ENCODE data around the gene ZCWPW1. TPM values are rescaled to one million over a fixed set of nuclear protein-coding genes. Genes with fewer than 3 reads are reported as not detected.

The ZCWPW1 gene
- total and polyA plus RNA-seq, 2 of the 13 experiments (the other 11 are each of a cell fraction or from before 2014, with no cell fraction given), result 2.4 to 2.5 TPM

GRCh38 chr7:100429637-100430492 is 1.4 kb upstream of the ZCWPW1 start, which contains the start of gene MEPCE (continued):
- no peak for TF ChIP-seq RERE (CRISPR knock-in tag; IDR thresholded peaks at IDR 0.05; ENCODE audit: low read depth)
- no peak; the same call in 1 of the 2 replicates for TF ChIP-seq MXD1 (CRISPR knock-in tag; IDR thresholded peaks at IDR 0.05)
- no peak for TF ChIP-seq ZNF605 (CRISPR knock-in tag; IDR thresholded peaks at IDR 0.05)
- no peak for TF ChIP-seq TBL1XR1 (IDR thresholded peaks at IDR 0.05; ENCODE audit: borderline replicate concordance, low read length, partially characterized antibody)
- no peak; the same call in 1 of the 2 replicates for TF ChIP-seq NRL (CRISPR knock-in tag; IDR thresholded peaks at IDR 0.05; ENCODE audit: borderline replicate concordance)
- TF ChIP-seq ZNF720 (CRISPR knock-in tag; IDR thresholded peaks at IDR 0.05), result no peak
- peak; percentile 48 for TF ChIP-seq HNRNPK (IDR thresholded peaks at IDR 0.05; ENCODE audit: low read depth, low read length, poor library complexity, severe bottlenecking)
- no peak for TF ChIP-seq IKZF4 (CRISPR knock-in tag; IDR thresholded peaks at IDR 0.05; ENCODE audit: borderline replicate concordance, low read depth, not compliant biosample characterization)
- no peak for TF ChIP-seq ZNF784 (CRISPR knock-in tag; IDR thresholded peaks at IDR 0.05; ENCODE audit: borderline replicate concordance)
- TF ChIP-seq ZNF503 (CRISPR knock-in tag; IDR thresholded peaks at IDR 0.05), result 0 out of 2 replicates have a peak, but pooled peaks have one; percentile 28
- no peak; the same call in 1 of the 2 replicates for TF ChIP-seq ZNF224 (CRISPR knock-in tag; IDR thresholded peaks at IDR 0.05)
- no peak for TF ChIP-seq SRSF9 (IDR thresholded peaks at IDR 0.05; ENCODE audit: borderline replicate concordance, insufficient read depth, low read depth, low read length, poor library complexity, severe bottlenecking)
- TF ChIP-seq ZNF510 (CRISPR knock-in tag; IDR thresholded peaks at IDR 0.05; ENCODE audit: low read depth), result no peak
- no peak for TF ChIP-seq RCOR2 (CRISPR knock-in tag; IDR thresholded peaks at IDR 0.05)
- TF ChIP-seq ZNF644 (CRISPR knock-in tag; IDR thresholded peaks at IDR 0.05; ENCODE audit: low read depth), result no peak
- TF ChIP-seq EZH2 (conservative IDR thresholded peaks at IDR 0.05; ENCODE audit: low read depth, low read length), result no peak
- no peak for TF ChIP-seq ZBTB3 (CRISPR knock-in tag; IDR thresholded peaks at IDR 0.05; ENCODE audit: borderline replicate concordance, low read depth)

All from HepG2 (cell line).